T-helper 9 cell (primary cell): ENCODE data around the gene RPL10.
A peak's percentile ranks its signal among the peaks of the same experiment; 100 is the strongest.

Experiments
- DNase-seq: peaks from one replicate; pipeline ENCODE4 v3.0.0-alpha.2; 2020
- total RNA-seq, 2 donors: gene quantifications; one replicate each; lab custom pipeline; 2026; lab: John Stamatoyannopoulos, UW

RPL10 gene
- 1,746 to 2,380 reads per million in 2 donors for total RNA-seq

GRCh38 chrX:154397888-154398667 is at the start of gene RPL10:
Gene RPL10 (plus strand): TSS chrX:154398377. CDS start chrX:154398520, 143 bp downstream.
- DNase-seq = peak; percentile 72

GRCh38 chrX:154348646-154349358 is 49.4 kb upstream of the RPL10 start:
- no peak for DNase-seq

- peak; percentile 9 for DNase-seq
Measured at GRCh38 chrX:154349359-154349935, 48.7 kb upstream of the RPL10 start.

- no peak for DNase-seq
Measured at GRCh38 chrX:154349979-154350378, 48.2 kb upstream of the RPL10 start.

GRCh38 chrX:154350429-154351182 is 47.6 kb upstream of the RPL10 start:
- peak; percentile 10 for DNase-seq

GRCh38 chrX:154351183-154352011 is 46.8 kb upstream of the RPL10 start:
- DNase-seq = peak; percentile 36

- DNase-seq = no peak
Measured at GRCh38 chrX:154352012-154352401, 46.2 kb upstream of the RPL10 start.

GRCh38 chrX:154352466-154352865 is 45.7 kb upstream of the RPL10 start:
- no peak for DNase-seq

GRCh38 chrX:154353172-154353843 is 44.9 kb upstream of the RPL10 start:
- no peak for DNase-seq

- DNase-seq = no peak
Measured at GRCh38 chrX:154354013-154354412, 44.2 kb upstream of the RPL10 start.

GRCh38 chrX:154354516-154354915 is 43.7 kb upstream of the RPL10 start:
- no peak for DNase-seq

GRCh38 chrX:154355094-154355775 is 42.9 kb upstream of the RPL10 start:
- no peak for DNase-seq

- DNase-seq = no peak
Measured at GRCh38 chrX:154355776-154356140, 42.4 kb upstream of the RPL10 start.

- no peak for DNase-seq
Measured at GRCh38 chrX:154356596-154356995, 41.6 kb upstream of the RPL10 start.

- DNase-seq = no peak
Measured at GRCh38 chrX:154357205-154357604, 41.0 kb upstream of the RPL10 start.

- DNase-seq = no peak
Measured at GRCh38 chrX:154358011-154358410, 40.2 kb upstream of the RPL10 start.

GRCh38 chrX:154358829-154359228 is 39.3 kb upstream of the RPL10 start:
- DNase-seq = no peak

- no peak for DNase-seq
Measured at GRCh38 chrX:154359362-154360154, 38.6 kb upstream of the RPL10 start.

- DNase-seq = no peak
Measured at GRCh38 chrX:154360155-154360713, 37.9 kb upstream of the RPL10 start.
